ENCODE results near the gene ZNF860.

ZNF860 gene

DNA sequence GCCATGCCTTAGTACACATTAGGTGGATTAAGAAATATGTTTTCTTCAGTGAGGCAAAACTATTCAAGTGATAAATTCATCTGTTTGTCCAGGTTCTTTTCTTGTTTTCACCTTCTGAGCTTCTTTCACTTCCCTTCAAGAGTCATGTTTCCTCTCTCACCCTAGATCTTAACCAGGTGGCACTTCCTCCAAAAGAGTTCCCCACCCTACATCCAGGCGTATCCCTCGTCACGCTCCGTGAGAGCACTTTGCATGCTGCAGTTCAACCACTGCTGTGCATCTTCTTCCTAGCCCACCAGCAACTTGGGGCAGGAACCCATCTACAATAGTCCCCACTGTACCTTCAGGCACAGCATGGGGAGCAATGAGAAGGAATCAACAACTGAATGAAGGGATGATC, 29.3 kb upstream of the ZNF860 start:
- peak; percentile 26 for DNase-seq (ENCODE audit: low spot score)
- TF ChIP-seq, protein P1, sequence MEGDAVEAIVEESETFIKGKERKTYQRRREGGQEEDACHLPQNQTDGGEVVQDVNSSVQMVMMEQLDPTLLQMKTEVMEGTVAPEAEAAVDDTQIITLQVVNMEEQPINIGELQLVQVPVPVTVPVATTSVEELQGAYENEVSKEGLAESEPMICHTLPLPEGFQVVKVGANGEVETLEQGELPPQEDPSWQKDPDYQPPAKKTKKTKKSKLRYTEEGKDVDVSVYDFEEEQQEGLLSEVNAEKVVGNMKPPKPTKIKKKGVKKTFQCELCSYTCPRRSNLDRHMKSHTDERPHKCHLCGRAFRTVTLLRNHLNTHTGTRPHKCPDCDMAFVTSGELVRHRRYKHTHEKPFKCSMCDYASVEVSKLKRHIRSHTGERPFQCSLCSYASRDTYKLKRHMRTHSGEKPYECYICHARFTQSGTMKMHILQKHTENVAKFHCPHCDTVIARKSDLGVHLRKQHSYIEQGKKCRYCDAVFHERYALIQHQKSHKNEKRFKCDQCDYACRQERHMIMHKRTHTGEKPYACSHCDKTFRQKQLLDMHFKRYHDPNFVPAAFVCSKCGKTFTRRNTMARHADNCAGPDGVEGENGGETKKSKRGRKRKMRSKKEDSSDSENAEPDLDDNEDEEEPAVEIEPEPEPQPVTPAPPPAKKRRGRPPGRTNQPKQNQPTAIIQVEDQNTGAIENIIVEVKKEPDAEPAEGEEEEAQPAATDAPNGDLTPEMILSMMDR (IDR thresholded peaks at IDR 0.05; ENCODE audit: borderline replicate concordance, control extremely low read depth, extremely low read depth, insufficient read depth, missing control alignments) = no peak
- in situ Hi-C loops (cut with MboI; ENCODE audit: low sequenced_read_pairs, unreplicated experiment) = no loop called here

DNA sequence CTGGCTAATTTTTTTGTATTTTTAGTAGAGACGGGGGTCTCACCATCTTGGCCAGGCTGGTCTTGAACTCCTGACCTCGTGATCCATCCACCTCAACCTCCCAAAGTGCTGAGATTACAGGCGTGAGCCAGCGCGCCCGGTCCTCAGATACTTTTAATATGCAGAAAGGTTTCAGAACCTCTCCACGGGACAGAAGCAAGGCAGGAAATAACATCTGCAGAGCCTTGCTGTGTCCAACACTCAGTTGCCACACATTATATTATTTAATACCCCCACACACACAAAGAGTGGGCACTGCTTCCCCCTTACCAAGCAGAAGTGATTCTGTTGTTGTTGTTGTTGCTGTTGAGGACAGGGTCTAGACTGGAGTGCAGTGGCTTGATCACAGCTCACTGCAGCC, 28.5 kb upstream of the ZNF860 start:
- in situ Hi-C loops (cut with MboI; ENCODE audit: low sequenced_read_pairs, unreplicated experiment) = no loop called here
- TF ChIP-seq, protein P1 (IDR thresholded peaks at IDR 0.05; ENCODE audit: borderline replicate concordance, control extremely low read depth, extremely low read depth, insufficient read depth, missing control alignments) = no peak
- DNase-seq (ENCODE audit: low spot score) = no peak

DNA sequence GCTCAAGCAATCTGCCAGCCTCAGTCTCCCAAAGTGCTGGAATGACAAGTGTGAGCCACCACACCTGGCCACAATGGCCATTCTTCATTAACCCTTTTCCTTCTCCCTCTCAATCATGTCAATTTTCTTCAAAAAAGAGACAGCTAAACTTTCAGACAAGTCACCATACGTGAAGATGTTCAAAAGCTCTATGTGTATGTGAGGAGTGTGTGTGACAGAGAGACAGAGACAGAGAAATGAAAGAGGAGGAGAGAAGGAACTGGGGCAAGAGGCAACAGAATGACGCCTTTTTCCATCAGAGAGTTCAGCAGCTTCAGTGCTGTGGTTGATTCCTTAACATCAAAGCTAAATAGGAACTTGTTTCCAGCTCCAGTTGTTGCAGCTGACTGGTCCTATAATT, 27.9 kb upstream of the ZNF860 start:
- TF ChIP-seq, protein P1 (IDR thresholded peaks at IDR 0.05; ENCODE audit: borderline replicate concordance, control extremely low read depth, extremely low read depth, insufficient read depth, missing control alignments) = no peak
- DNase-seq (ENCODE audit: low spot score) = no peak
- in situ Hi-C loops (cut with MboI; ENCODE audit: low sequenced_read_pairs, unreplicated experiment) = no loop called here

DNA sequence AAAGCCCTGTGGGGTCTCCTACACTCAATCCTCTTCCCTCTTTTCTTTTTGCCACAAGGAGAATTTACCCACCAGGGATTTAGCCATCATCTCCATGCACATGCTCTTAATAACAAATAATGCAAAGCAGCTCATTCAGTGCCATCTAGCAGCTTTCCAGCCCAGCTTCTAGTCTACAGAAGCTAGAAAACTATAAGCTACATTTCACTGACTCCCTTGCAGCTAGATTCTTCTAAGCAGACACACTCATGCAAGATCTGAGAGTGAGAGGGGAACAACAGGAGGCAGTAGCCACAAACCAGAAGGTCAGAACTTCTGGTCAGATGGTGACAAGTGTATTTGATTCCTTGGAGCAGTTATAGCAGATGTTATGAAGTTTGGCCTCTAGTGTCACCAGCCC, 26.0 kb upstream of the ZNF860 start:
- in situ Hi-C loops (cut with MboI; ENCODE audit: low sequenced_read_pairs, unreplicated experiment) = no loop called here
- TF ChIP-seq, protein P1 (IDR thresholded peaks at IDR 0.05; ENCODE audit: borderline replicate concordance, control extremely low read depth, extremely low read depth, insufficient read depth, missing control alignments) = no peak
- DNase-seq (ENCODE audit: low spot score) = no peak

DNA sequence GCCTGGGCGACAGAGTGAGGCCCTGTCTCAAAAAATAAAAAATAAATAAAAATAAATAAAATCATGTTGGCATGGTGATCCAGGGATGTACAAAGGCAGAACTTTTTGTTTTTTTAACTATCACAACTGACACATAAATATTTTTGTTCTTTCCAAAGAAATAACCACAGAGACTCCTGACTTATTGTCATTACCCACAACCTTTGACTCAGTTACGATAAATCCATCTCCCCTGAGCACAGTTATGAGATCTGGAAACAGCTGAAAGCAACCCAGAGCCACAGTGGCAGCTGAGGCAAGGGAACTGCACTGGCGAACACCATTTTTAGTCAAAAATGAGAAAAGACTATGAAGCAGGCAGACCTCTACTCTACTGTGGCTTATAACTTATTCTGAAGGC, 24.4 kb upstream of the ZNF860 start:
- in situ Hi-C loops (cut with MboI; ENCODE audit: low sequenced_read_pairs, unreplicated experiment) = no loop called here
- TF ChIP-seq, protein P1 (IDR thresholded peaks at IDR 0.05; ENCODE audit: borderline replicate concordance, control extremely low read depth, extremely low read depth, insufficient read depth, missing control alignments) = no peak
- no peak for DNase-seq (ENCODE audit: low spot score)

DNA sequence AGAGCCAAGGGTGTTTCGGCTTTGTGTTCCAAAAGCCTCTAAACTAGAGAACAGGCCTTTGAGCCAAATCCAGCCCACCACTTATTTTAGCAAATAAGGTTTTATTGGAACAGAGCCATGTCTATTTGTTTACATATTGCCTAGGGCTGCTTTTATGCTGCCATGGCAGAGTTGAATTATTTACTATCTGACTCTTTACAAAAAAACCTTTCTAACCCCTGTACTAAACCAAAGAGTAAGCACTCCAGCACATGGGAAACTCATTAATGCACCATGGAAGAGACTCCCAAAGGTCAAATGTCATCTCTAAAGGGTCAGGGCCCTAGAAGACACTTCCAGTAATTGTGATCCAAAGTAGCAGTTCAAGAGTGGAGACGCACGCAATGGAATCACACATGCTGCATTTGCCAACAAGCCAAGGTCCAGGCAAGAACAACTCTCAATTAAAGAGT, 22.8 kb upstream of the ZNF860 start:
- in situ Hi-C loops (cut with MboI; ENCODE audit: low sequenced_read_pairs, unreplicated experiment) = no loop called here
- TF ChIP-seq, protein P1 (IDR thresholded peaks at IDR 0.05; ENCODE audit: borderline replicate concordance, control extremely low read depth, extremely low read depth, insufficient read depth, missing control alignments) = no peak
- DNase-seq (ENCODE audit: low spot score) = no peak

DNA sequence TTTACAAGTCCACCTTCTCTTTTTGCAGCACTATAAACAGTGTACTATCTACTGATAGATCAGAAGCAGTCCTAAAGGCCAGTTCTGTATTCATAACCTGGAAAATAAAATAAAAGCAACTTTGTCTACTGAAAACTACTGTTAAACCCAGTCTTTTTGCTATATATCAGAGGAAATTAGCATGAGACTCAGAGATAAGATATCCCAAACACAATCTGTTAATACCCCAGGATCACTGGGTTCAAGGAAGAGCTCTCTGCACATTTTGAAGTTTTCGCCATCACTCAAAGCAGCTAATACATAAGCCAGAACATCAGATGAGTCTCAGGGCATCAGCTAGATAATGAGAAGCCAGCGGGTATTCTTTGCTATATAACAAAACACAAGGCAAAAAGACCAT, 22.3 kb upstream of the ZNF860 start:
- in situ Hi-C loops (cut with MboI; ENCODE audit: low sequenced_read_pairs, unreplicated experiment) = no loop called here
- TF ChIP-seq, protein P1 (IDR thresholded peaks at IDR 0.05; ENCODE audit: borderline replicate concordance, control extremely low read depth, extremely low read depth, insufficient read depth, missing control alignments) = no peak
- DNase-seq (ENCODE audit: low spot score) = no peak

Data from GM13976 (cell line).